B cell (primary cell): ENCODE measurements around the gene POLR2C.

ENCODE experiments used
- EZH2 ChIP-seq: IDR thresholded peaks from 2 replicates; pipeline ENCODE4 v1.6.1; 2012; ENCODE audit warnings: borderline replicate concordance, low read depth, mild to moderate bottlenecking, moderate library complexity, low read length; ENCODE audit not compliant: insufficient read depth, poor library complexity, severe bottlenecking
- TF ChIP-seq, protein P1 (sequence below): fragments of 200-600 bp; IDR thresholded peaks from one replicate; pipeline ENCODE4 v1.8.0; 2022; ENCODE audit warnings: antibody characterized with exemption, mild to moderate bottlenecking

DNA sequence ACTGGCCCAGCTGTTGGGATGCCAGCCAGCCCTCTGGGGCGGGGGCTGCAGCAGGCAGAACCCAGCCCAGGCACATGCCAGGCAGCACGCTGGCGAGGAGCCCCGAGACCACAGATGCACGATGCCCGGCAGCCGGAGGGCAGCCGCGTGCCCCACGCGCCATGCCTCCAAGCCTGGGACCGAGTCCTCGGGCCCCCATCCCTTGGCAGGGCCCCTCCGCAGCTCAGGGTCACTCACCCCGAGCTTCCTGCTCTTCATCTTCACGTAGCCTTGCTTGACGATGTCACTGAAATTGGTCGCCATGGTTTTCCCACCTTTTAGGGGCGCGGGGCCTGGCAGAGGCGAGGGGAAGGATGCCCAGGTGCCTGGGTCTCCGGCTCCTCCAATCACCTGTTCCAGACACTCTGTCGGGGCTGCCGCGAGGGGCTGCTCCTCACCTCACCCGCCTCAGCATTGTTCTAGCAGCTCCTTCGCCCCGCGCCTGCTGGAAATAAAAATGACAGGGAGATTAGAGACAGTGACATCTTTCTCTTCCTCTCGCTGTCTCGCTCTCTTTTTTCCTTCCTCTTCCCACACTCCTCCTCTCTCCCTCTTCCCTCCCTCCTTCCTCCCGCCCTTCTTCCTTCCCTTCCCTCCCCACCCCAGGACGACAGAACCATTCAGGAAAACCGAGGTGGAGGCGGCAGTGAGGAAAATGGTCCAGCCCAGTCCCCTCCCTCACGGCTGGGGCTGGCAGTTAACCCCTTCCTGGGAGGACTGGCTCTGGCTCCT is 16.9 kb downstream of the POLR2C start:
- TF ChIP-seq, protein P1, sequence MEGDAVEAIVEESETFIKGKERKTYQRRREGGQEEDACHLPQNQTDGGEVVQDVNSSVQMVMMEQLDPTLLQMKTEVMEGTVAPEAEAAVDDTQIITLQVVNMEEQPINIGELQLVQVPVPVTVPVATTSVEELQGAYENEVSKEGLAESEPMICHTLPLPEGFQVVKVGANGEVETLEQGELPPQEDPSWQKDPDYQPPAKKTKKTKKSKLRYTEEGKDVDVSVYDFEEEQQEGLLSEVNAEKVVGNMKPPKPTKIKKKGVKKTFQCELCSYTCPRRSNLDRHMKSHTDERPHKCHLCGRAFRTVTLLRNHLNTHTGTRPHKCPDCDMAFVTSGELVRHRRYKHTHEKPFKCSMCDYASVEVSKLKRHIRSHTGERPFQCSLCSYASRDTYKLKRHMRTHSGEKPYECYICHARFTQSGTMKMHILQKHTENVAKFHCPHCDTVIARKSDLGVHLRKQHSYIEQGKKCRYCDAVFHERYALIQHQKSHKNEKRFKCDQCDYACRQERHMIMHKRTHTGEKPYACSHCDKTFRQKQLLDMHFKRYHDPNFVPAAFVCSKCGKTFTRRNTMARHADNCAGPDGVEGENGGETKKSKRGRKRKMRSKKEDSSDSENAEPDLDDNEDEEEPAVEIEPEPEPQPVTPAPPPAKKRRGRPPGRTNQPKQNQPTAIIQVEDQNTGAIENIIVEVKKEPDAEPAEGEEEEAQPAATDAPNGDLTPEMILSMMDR = no peak
- TF ChIP-seq EZH2 = no peak
